Keratinocyte (primary cell): ENCODE data around the gene SASH1.

Experiments used
- EZH2 ChIP-seq: IDR thresholded peaks from one replicate; pipeline ENCODE4 v1.6.1; 2012; ENCODE audit warnings: inconsistent platforms, mild to moderate bottlenecking, low read length, moderate library complexity
- TF ChIP-seq, protein P1 (sequence below), 3 experiments: IDR thresholded peaks in 1 of 3; conservative IDR thresholded peaks in 1 of 3; optimal IDR thresholded peaks in 1 of 3; 2 replicates in 2 of 3; 3 replicates in 1 of 3; pipeline versions ENCODE3 to v1.5.1; 2011; ENCODE audit warnings: low read length in 3 of 3, mild to moderate bottlenecking in 3 of 3, moderate library complexity in 2 of 3, control low read depth in 1 of 3, inconsistent platforms in 1 of 3; ENCODE audit not compliant: insufficient read depth in 2 of 3; ENCODE audit errors: extremely low read depth in 1 of 3

DNA sequence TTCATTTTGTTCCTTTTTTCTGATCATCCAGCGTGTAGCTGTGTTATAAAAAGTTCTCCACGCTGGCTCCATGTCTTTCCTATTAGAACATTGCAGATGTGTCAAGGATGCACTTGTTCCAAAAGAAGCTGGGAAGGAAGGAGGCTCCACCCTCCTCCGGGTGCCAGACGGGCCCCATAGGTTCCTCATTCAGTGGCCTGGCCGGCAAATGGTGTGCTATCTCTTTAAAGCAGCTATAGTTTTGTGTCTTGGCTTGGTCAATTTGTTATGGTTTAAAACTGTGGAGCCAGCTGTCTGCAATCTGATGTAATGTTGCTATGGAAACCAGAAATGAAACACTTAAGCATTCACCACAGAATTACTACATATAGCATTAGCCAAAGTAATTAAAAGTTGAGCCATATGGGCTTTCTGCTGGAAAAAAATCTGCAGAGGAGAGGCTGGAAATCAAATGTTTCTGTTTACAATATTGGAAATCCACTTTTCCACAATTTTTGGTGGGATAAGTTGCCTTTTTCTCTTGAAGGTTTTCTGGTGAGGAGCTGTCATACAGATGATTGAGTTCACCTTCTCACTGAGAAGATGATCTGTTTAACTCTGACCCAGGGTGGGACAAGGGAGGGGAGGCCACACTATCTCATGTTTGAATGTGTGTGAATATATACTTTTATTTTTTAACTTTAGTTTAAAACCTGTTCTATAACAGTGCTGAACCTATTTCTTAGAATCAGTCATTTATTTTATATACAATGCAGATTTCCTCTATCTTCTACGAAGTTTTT lies 167.4 kb downstream of the SASH1 start:
- TF ChIP-seq, protein P1, sequence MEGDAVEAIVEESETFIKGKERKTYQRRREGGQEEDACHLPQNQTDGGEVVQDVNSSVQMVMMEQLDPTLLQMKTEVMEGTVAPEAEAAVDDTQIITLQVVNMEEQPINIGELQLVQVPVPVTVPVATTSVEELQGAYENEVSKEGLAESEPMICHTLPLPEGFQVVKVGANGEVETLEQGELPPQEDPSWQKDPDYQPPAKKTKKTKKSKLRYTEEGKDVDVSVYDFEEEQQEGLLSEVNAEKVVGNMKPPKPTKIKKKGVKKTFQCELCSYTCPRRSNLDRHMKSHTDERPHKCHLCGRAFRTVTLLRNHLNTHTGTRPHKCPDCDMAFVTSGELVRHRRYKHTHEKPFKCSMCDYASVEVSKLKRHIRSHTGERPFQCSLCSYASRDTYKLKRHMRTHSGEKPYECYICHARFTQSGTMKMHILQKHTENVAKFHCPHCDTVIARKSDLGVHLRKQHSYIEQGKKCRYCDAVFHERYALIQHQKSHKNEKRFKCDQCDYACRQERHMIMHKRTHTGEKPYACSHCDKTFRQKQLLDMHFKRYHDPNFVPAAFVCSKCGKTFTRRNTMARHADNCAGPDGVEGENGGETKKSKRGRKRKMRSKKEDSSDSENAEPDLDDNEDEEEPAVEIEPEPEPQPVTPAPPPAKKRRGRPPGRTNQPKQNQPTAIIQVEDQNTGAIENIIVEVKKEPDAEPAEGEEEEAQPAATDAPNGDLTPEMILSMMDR (optimal IDR thresholded peaks at IDR 0.05 in 1 of 3, IDR thresholded peaks at IDR 0.05 in 1 of 3, conservative IDR thresholded peaks at IDR 0.05 in 1 of 3; ENCODE audit: extremely low read depth in 1 of 3, insufficient read depth in 2 of 3, low read length in 3 of 3) = no peak
- TF ChIP-seq EZH2 = no peak
